Keratinocyte (primary cell): Measurements from ENCODE around the gene SCMH1. TPM values are rescaled to one million over a fixed set of nuclear protein-coding genes. Genes with fewer than 3 reads are reported as not detected.

Source experiments
- DNase-seq: peaks from one replicate; pipeline ENCODE4 v3.0.0-alpha.2; 2011; ENCODE audit warnings: low read depth, missing footprints, low spot score
- FAIRE-seq: peaks from 2 replicates; lab custom pipeline; 2011; peaks lifted over from hg19 to GRCh38; lab: Jason Lieb, UNC
- H2AFZ ChIP-seq: 2 replicates; pipeline ENCODE4 v1.6.0; 2012; ENCODE audit warnings: low read length, control low read depth, inconsistent platforms; ENCODE audit not compliant: control insufficient read depth
- H3K27ac ChIP-seq: 2 replicates; pipeline ENCODE4 v1.5.1; 2011; ENCODE audit warnings: low read length; ENCODE audit not compliant: control insufficient read depth, insufficient read depth
- H3K27me3 ChIP-seq: 3 replicates; pipeline ENCODE4 v1.6.0; 2011; ENCODE audit warnings: low read length; ENCODE audit not compliant: control insufficient read depth, insufficient read depth; ENCODE audit errors: extremely low read depth
- H3K36me3 ChIP-seq, 2 experiments: 2 replicates in 1 of 2; 3 replicates in 1 of 2; pipeline ENCODE4 v1.5.1; 2011; ENCODE audit warnings: low read length in 2 of 2, mild to moderate bottlenecking in 1 of 2; ENCODE audit not compliant: control insufficient read depth in 2 of 2, insufficient read depth in 2 of 2; ENCODE audit errors: extremely low read depth in 1 of 2
- H3K4me1 ChIP-seq: 3 replicates; pipeline ENCODE4 v1.5.1; 2011; ENCODE audit warnings: low read length; ENCODE audit not compliant: control insufficient read depth, insufficient read depth; ENCODE audit errors: extremely low read depth
- H3K4me2 ChIP-seq: 3 replicates; pipeline ENCODE4 v1.6.0; 2011; ENCODE audit warnings: low read depth, low read length; ENCODE audit not compliant: control insufficient read depth, insufficient read depth; ENCODE audit errors: extremely low read depth
- H3K4me3 ChIP-seq, 3 experiments: fragments of 200-600 bp in 1 of 3; sonication (generic) in 1 of 3; 2 replicates in 2 of 3; 3 replicates in 1 of 3; pipeline ENCODE4 v1.5.1; 2011 to 2016; ENCODE audit warnings: low read length in 3 of 3, mild to moderate bottlenecking in 3 of 3, control low read depth in 2 of 3, inconsistent platforms in 1 of 3, low read depth in 1 of 3, mixed read lengths in 1 of 3, mixed run types in 1 of 3, moderate library complexity in 1 of 3; ENCODE audit not compliant: control insufficient read depth in 2 of 3, insufficient read depth in 2 of 3; ENCODE audit errors: extremely low read depth in 1 of 3
- H3K79me2 ChIP-seq: 2 replicates; pipeline ENCODE4 v1.6.0; 2012; ENCODE audit warnings: low read length; ENCODE audit not compliant: control insufficient read depth, insufficient read depth
- H3K9ac ChIP-seq: 3 replicates; pipeline ENCODE4 v1.6.0; 2011; ENCODE audit warnings: low read length; ENCODE audit not compliant: control insufficient read depth, insufficient read depth; ENCODE audit errors: extremely low read depth
- H3K9me1 ChIP-seq: 3 replicates; pipeline ENCODE4 v1.6.0; 2011; ENCODE audit warnings: low read length; ENCODE audit not compliant: control insufficient read depth, insufficient read depth; ENCODE audit errors: extremely low read depth
- H3K9me3 ChIP-seq: 2 replicates; pipeline ENCODE4 v1.5.1; 2012; ENCODE audit warnings: low read depth, low read length; ENCODE audit not compliant: control insufficient read depth
- H4K20me1 ChIP-seq: 3 replicates; pipeline ENCODE4 v1.6.0; 2011; ENCODE audit warnings: low read length; ENCODE audit not compliant: control insufficient read depth, insufficient read depth; ENCODE audit errors: extremely low read depth
- CTCF ChIP-seq, 3 experiments: IDR thresholded peaks in 1 of 3; conservative IDR thresholded peaks in 1 of 3; optimal IDR thresholded peaks in 1 of 3; 2 replicates in 2 of 3; 3 replicates in 1 of 3; pipeline versions ENCODE3 to v1.5.1; 2011; ENCODE audit warnings: low read length in 3 of 3, mild to moderate bottlenecking in 3 of 3, moderate library complexity in 2 of 3, control low read depth in 1 of 3, inconsistent platforms in 1 of 3; ENCODE audit not compliant: insufficient read depth in 2 of 3; ENCODE audit errors: extremely low read depth in 1 of 3
- EZH2 ChIP-seq: IDR thresholded peaks from one replicate; pipeline ENCODE4 v1.6.1; 2012; ENCODE audit warnings: inconsistent platforms, mild to moderate bottlenecking, low read length, moderate library complexity
- dilution Hi-C: fragments of 300-500 bp; cut with MboI; formaldehyde crosslinking; loops from one replicate; pipeline ENCODE4 v1.7.0; 2020; ENCODE audit warnings: low sequenced_read_pairs; ENCODE audit not compliant: extremely low pct_ligation_motif_present
- polyA plus RNA-seq, 5 experiments: library from polyadenylated mRNA; depleted of rRNA in 3 of 5; stranded (reverse) in 3 of 5; stranded (forward) in 1 of 5; unstranded in 1 of 5; fragments of >200 nt; gene quantifications; 1 replicate in 1 of 5; 2 replicates in 3 of 5; 3 replicates in 1 of 5; pipeline versions ENCODE4 v1.2.1 to v1.2.3, GENCODE V29; 2011 to 2012; ENCODE audit warnings: missing spikeins in 2 of 5, low read depth in 1 of 5, low replicate concordance in 1 of 5

The SCMH1 gene
- polyA plus RNA-seq, 1 donor (not counting 4 experiments of a cell fraction or from before 2014, with no cell fraction given), result 29.9 TPM

- Histone ChIP-seq H3K36me3 (peaks cover 10 to 22% of the 10 kb centered on the region in 2 experiments), H3K9me3 (no peaks in the 10 kb centered on the region), H3K27me3 (no peaks in the 10 kb centered on the region), H3K4me2 (no peak overlapping the region), H3K79me2 (no peaks in the 10 kb centered on the region), H2AFZ (no peak overlapping the region), H3K4me3 (no peak overlapping the region), H4K20me1 (peaks cover 9% of the 10 kb centered on the region), H3K9ac (no peak overlapping the region), H3K27ac (no peak overlapping the region), H3K9me1 (peaks cover 2% of the 10 kb centered on the region), H3K4me1 (no peaks in the 10 kb centered on the region)
- FAIRE-seq (no peak), DNase-seq (no peak)
- TF ChIP-seq EZH2, result no peak
- dilution Hi-C loops, result no loop called here
Measured at GRCh38 chr1:41025979-41026819, 215.9 kb downstream of the SCMH1 start.

- Histone ChIP-seq H3K79me2 (no peaks in the 10 kb centered on the region), H4K20me1 (peaks cover 9% of the 10 kb centered on the region), H3K9me3 (no peaks in the 10 kb centered on the region), H3K36me3 (peaks cover 10 to 15% of the 10 kb centered on the region in 2 experiments), H3K27me3 (no peaks in the 10 kb centered on the region), H3K4me1 (no peaks in the 10 kb centered on the region), H3K4me3 (no peak overlapping the region), H2AFZ (no peak overlapping the region), H3K9ac (no peak overlapping the region), H3K4me2 (no peak overlapping the region), H3K27ac (no peak overlapping the region), H3K9me1 (peaks cover 2% of the 10 kb centered on the region)
- FAIRE-seq (no peak), DNase-seq (no peak)
- dilution Hi-C loops, result no loop called here
- no peak for TF ChIP-seq CTCF (optimal IDR thresholded peaks at IDR 0.05 in 1 of 3, IDR thresholded peaks at IDR 0.05 in 1 of 3, conservative IDR thresholded peaks at IDR 0.05 in 1 of 3; ENCODE audit: extremely low read depth in 1 of 3, insufficient read depth in 2 of 3, low read length in 3 of 3)
- TF ChIP-seq EZH2, result no peak
Measured at GRCh38 chr1:41024953-41025352, 217.2 kb downstream of the SCMH1 start.
